ENCODE measurements around the gene RBMS3. TPM values are rescaled to one million over a fixed set of nuclear protein-coding genes. Genes with fewer than 3 reads are reported as not detected.

RBMS3 gene
- total RNA-seq, 4 donors from 2014 or later, result 2.8 to 77.6 (median 13.7) TPM

- Histone ChIP-seq H3K9me3 (no peaks in the 10 kb centered on the region), H3K27ac (no peak overlapping the region), H3K27me3 (no peaks in the 10 kb centered on the region), H3K36me3 (no peaks in the 10 kb centered on the region), H3K4me1 (peaks cover 0 to 9% (median 0%) of the 10 kb centered on the region in 4 donors), H3K4me3 (no peak overlapping the region)
- no peak for DNase-seq
- no peak for TF ChIP-seq POLR2A (IDR thresholded peaks at IDR 0.05)
- TF ChIP-seq, protein P1, sequence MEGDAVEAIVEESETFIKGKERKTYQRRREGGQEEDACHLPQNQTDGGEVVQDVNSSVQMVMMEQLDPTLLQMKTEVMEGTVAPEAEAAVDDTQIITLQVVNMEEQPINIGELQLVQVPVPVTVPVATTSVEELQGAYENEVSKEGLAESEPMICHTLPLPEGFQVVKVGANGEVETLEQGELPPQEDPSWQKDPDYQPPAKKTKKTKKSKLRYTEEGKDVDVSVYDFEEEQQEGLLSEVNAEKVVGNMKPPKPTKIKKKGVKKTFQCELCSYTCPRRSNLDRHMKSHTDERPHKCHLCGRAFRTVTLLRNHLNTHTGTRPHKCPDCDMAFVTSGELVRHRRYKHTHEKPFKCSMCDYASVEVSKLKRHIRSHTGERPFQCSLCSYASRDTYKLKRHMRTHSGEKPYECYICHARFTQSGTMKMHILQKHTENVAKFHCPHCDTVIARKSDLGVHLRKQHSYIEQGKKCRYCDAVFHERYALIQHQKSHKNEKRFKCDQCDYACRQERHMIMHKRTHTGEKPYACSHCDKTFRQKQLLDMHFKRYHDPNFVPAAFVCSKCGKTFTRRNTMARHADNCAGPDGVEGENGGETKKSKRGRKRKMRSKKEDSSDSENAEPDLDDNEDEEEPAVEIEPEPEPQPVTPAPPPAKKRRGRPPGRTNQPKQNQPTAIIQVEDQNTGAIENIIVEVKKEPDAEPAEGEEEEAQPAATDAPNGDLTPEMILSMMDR (IDR thresholded peaks at IDR 0.05), result no peak
Observed at GRCh38 chr3:29679944-29680343, 399.1 kb downstream of the RBMS3 start.

GRCh38 chr3:29683018-29683993 lies 402.4 kb downstream of the RBMS3 start:
- Histone ChIP-seq H3K4me3 (no peak overlapping the region), H3K36me3 (no peaks in the 10 kb centered on the region), H3K4me1 (peaks cover 0 to 9% (median 0%) of the 10 kb centered on the region in 4 donors), H3K27me3 (no peaks in the 10 kb centered on the region), H3K27ac (peak overlapping the region in 1 of 4 donors; percentile 4), H3K9me3 (no peaks in the 10 kb centered on the region)
- no peak for DNase-seq
- TF ChIP-seq POLR2A (IDR thresholded peaks at IDR 0.05), result no peak
- TF ChIP-seq, protein P1 (IDR thresholded peaks at IDR 0.05), result no peak

- H3K27ac ChIP-seq, result no peak overlapping the region
- H3K9me3 ChIP-seq, result no peaks in the 10 kb centered on the region
- TF ChIP-seq POLR2A (IDR thresholded peaks at IDR 0.05), result no peak
- TF ChIP-seq, protein P1 (IDR thresholded peaks at IDR 0.05), result no peak
- H3K36me3 ChIP-seq, result no peaks in the 10 kb centered on the region
- H3K27me3 ChIP-seq, result no peaks in the 10 kb centered on the region
- no peak overlapping the region for H3K4me3 ChIP-seq
- DNase-seq, result no peak
- H3K4me1 ChIP-seq, result peaks cover 0 to 9% (median 0%) of the 10 kb centered on the region in 4 donors
Observed at GRCh38 chr3:29686889-29687592, 406.2 kb downstream of the RBMS3 start.

DNA sequence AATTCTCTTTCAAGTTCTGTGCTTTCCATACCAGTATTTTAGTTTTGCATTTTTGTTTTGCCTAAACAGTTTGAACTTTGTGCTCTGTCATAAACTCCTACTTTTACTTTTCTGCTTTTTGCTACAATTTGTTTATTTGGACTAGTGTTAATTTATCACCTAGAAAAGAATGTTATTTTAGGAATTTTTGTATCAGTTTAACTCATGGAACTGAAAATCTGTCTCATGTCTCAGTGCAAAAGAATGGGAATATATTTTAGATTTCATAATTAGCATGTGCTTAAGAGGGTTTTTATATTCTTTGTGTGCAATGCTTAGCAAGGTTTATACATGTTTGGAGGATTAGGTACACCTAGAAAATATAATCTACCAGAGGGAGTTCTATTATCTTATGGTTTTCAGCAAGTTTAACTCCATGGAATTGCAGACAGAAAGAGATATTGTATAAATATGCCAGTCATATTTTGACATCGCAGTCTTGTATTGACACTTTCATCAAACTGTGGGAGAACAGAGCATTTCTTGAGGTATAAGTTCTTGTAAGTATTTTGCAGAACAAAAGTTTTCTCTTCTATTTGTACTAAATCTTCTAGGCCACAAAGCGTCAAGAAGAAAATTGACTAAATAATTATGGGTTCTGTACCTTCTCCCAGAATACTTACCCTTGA lies 409.9 kb downstream of the RBMS3 start:
- Histone ChIP-seq H3K36me3 (no peaks in the 10 kb centered on the region), H3K4me3 (no peak overlapping the region), H3K27me3 (no peaks in the 10 kb centered on the region), H3K9me3 (no peaks in the 10 kb centered on the region), H3K4me1 (peaks cover 0 to 9% (median 0%) of the 10 kb centered on the region in 4 donors), H3K27ac (no peak overlapping the region)
- no peak for DNase-seq
- no peak for TF ChIP-seq POLR2A (IDR thresholded peaks at IDR 0.05)
- TF ChIP-seq, protein P1 (IDR thresholded peaks at IDR 0.05), result no peak

GRCh38 chr3:29693863-29694262 lies 413.0 kb downstream of the RBMS3 start:
- peak overlapping the region in 1 of 4 donors; percentile 68 for H3K27ac ChIP-seq
- H3K9me3 ChIP-seq, result no peaks in the 10 kb centered on the region
- no peak for DNase-seq
- peaks cover 0 to 9% (median 0%) of the 10 kb centered on the region in 4 donors for H3K4me1 ChIP-seq
- no peaks in the 10 kb centered on the region for H3K36me3 ChIP-seq
- no peak for TF ChIP-seq POLR2A (IDR thresholded peaks at IDR 0.05)
- TF ChIP-seq, protein P1 (IDR thresholded peaks at IDR 0.05), result no peak
- H3K4me3 ChIP-seq, result no peak overlapping the region
- no peaks in the 10 kb centered on the region for H3K27me3 ChIP-seq
